HG02759 (cell line): ENCODE results near the gene STK39.
A peak's percentile ranks its signal among the peaks of the same experiment; 100 is the strongest.
"Not testable (repeated sequence)": the region's sequence is repeated elsewhere in the genome, so short reads cannot be mapped to it uniquely, and the experiment has no call there.

Source experiments
- ATAC-seq: cut with Tn5 transposase; IDR thresholded peaks from one replicate; pipeline ENCODE4 v1.9.1; 2021; ENCODE audit warnings: mild to moderate bottlenecking, moderate library complexity; ENCODE audit not compliant: unreplicated experiment

Gene STK39

GRCh38 chr2:168247341-168248261 lies at the start of gene STK39:
Gene STK39 (minus strand): TSS chr2:168247595. CDS start chr2:168247435, 160 bp downstream.
- ATAC-seq, result peak; percentile 80

GRCh38 chr2:168295051-168295450 lies 47.7 kb upstream of the STK39 start:
- no peak for ATAC-seq

GRCh38 chr2:168294409-168294808 lies 47.0 kb upstream of the STK39 start:
- ATAC-seq, result no peak

- no peak for ATAC-seq
Measured at GRCh38 chr2:168293766-168294165, 46.4 kb upstream of the STK39 start.

GRCh38 chr2:168290391-168290790 lies 43.0 kb upstream of the STK39 start:
- ATAC-seq, result no peak

DNA sequence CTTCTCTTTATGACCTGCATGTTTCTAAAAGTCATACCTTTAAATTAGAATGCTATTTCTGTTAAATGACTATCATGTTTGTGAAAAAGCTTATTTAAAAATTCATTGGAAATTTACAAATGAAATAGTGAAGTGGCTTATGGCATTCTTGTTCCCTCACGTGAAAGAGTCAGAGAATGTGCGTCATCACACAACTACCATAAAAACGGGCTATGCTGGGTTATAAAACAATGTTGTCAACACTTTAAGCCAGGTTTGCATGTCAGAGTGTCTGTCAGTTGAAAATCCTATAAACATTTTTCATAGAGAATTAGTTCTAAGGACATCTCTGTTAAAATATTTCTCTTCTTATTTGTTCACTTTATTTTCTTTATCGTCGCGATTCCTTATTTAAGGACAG lies 42.5 kb upstream of the STK39 start:
- no peak for ATAC-seq

GRCh38 chr2:168286535-168286934 lies 39.1 kb upstream of the STK39 start:
- no peak for ATAC-seq

- no peak for ATAC-seq
Measured at GRCh38 chr2:168278424-168278888, 31.1 kb upstream of the STK39 start.

- ATAC-seq, result no peak
Measured at GRCh38 chr2:168277276-168277675, 29.9 kb upstream of the STK39 start.

DNA sequence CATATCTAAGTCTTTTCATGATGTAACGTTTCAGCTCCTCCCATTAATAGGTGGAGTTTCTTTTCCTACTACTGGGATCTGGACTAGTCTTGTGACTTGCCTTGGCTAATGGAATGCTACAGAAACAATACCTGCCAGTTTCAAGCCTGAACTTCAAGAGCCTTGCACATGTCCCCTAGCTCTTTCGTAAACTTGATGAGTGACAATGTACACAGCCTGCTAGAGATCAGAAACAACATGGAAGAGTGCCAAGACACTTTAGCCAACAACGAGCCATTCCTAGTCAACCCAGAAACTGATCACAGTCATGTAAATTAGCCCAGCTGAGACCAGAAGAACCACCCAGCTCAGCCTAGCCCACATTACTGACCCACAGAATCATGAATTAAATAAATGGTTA lies 24.8 kb upstream of the STK39 start:
- no peak for ATAC-seq

DNA sequence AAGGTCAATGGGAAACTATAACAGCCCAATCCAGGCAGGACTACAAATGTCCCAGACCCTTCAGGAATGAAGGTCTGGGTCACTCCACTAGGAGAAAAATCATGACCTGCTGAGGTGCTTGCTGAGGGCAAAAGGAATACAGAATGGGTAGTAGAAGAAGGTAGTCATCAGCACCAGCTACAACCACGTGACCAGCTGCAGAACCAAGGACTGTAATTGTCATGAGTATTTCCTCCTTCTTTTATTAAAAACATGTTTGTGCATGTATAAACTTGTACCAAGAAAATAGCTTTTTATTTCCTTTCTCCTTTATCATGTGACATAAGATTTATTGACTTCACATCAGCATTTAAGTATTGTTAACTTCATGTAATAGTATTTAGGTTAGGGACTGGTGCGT lies 15.5 kb upstream of the STK39 start:
- not testable (repeated sequence) for ATAC-seq

- ATAC-seq, result no peak
Measured at GRCh38 chr2:168256448-168256847, 9.1 kb upstream of the STK39 start.

DNA sequence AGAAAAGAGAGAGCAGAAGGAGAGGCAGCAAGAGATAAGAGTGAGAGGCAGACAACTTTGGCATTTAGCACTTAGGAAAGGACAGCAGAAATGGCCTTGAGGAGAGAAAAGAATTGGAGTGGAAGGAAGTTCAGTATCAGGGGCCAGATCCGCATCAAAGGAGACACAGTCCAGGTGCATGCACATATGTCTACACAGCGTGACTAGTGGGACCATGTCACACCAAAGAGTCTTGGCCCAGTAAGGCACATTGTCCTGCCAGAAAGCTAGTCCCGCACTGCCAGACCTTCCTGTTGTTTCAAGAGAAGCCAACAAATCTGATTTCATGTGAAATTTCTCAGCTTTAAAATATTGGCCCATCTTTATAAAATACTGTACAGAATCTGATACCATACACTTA lies 8.5 kb upstream of the STK39 start:
- no peak for ATAC-seq

DNA sequence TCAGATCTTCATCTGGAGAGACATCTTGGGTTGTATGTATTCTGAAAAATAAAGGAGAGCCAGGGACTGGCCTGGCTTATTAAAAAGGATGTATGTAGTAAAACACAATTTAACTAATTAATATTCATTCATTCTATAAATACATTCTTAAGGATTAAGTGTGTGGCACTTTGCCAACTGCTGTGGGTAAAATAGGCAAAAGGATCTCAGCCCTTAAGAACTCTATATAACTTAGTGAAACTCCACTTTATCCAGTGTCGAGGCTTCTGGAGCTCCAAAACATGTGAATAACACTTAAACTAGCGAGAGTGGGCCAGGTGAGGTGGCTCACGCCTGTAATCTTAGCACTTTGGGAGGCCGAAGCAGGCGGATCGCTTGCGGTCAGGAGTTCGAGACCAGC lies 7.7 kb upstream of the STK39 start:
- ATAC-seq, result no peak

DNA sequence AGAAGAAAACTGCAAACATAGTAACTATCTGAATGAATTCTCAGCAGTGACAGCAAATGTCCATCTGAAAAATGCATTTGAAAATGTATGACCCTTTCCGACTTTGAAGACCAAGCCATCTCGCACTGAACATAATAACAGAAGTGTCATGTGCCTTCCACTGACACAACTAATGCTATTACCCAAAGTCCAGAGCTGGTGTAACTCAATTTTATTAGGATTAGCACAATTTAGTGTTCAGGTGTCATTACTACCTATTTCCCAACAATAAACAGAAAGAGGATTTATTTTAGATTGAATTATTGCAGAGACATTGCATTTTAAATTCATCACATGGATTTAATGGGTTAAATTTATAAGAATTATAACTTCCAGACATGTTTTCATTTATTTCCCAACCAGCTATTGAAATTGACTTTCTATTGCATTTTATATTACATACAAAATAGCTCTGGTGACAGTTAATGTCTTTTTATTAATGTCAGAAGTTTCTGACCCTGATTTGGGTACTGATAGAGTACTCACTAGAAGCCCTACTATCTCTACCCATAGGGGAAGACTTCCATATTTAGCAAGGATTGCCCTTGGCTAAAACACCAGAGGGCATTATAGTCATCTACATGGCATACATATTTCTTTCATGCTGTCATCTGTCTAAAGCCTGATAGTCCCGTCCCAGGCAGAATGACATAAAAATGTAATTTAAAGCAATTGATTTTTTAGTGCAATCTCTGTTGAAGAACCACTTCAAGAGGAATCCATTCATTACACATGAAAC lies 7.0 kb upstream of the STK39 start:
- ATAC-seq, result no peak

DNA sequence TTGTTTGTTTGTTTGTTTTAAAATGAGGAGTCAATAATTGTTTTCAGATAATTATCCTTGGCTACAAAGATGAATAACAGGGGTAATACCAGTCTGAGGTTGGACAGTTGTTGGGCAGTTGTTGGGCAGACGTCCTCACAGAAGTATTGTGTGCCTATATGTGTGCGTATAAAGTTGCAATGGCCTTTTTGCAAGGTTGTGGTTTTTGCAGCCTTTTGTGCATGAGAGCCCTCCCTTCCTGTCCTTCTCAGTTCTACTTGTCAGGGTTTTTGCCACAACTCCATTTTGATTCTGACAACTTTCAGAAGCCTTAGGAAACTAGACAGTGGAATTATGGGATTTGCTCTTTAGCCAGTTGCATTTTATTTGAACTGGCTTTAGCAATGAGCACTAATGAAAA lies 6.0 kb upstream of the STK39 start:
- no peak for ATAC-seq

GRCh38 chr2:168252976-168253375 lies 5.6 kb upstream of the STK39 start:
- ATAC-seq, result no peak

- peak; percentile 50 for ATAC-seq
Measured at GRCh38 chr2:168246483-168247340, 683 bp downstream of the STK39 start.

- no peak for ATAC-seq
Measured at GRCh38 chr2:168246072-168246482, 1.3 kb downstream of the STK39 start.

DNA sequence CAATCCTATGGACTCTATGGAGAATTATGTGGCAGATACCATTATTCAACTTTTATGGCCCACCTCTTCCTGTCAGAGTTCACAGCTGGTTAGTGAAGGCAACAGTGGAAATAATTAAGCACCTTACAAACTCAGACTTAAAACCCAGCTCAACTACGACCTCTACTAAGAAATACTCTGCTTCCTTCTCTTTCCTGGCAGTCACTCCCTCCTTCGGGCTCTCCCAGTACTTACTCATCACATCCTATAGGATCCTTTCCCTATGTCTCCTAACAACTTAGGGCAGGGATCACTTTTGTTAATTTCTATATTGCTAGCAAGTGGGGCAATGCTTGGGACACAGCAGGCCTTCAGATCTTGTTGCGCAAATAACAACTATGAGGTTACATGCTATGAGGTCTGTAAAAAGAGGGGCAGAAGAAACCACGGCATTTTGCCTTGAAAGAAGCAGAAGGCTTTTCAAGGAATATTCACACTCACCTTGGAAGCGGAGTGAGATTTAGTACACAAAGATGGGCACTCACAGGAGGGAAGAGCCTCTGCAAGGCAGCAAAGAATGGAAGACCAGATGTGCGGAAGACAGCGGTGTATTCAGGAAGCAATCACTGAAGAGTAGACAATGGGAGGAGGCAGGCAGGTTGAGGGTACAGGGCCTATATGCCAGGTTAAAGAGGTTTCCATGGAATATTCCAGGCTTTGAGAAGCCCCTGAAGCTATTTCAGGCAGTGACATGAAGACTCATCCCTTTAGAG lies 2.1 kb downstream of the STK39 start:
- ATAC-seq, result no peak
